ENCODE data around the gene SIPA1L3. TPM values are rescaled to one million over a fixed set of nuclear protein-coding genes. Genes with fewer than 3 reads are reported as not detected.

The SIPA1L3 gene
- total and polyA plus RNA-seq, 2 of the 13 experiments (the other 11 are each of a cell fraction or from before 2014, with no cell fraction given), result 5.5 to 7.7 TPM

DNA sequence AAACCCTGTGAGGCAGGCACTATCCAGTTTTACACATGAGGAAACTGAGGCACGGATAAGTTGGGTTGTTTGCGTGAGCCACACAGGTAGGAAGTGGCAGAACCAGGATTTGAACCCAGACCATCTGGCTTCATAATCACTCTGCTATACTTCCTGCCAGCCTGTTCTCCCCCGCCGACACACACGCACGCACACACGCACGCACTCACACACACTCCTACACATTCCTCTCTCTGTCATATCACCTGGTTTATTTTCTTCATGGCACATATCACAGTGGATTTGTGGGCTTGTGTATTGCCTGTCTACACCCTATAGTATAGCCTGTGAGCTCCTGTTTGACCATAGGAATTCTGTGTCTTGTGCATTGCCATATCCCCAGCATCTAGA lies 140.0 kb downstream of the SIPA1L3 start:
- in situ Hi-C loops (cut with HindIII; ENCODE audit: extremely low pct_ligation_motif_present, low pct_unique_long_range_greater_than_20kb), result no loop called here
- FAIRE-seq (no peak), ATAC-seq (no peak), DNase-seq (ENCODE audit: low spot score) (no peak)
- Histone ChIP-seq H3K36me3 (replicated peaks in 1 of 2; ENCODE audit: control insufficient read depth in 1 of 2, insufficient read depth in 2 of 2, low read length in 2 of 2) (no peaks in the 10 kb centered on the region), H3K27me3 (ENCODE audit: control insufficient read depth in 1 of 2, insufficient read depth in 2 of 2, low read length in 2 of 2) (no peaks in the 10 kb centered on the region), H3K79me2 (ENCODE audit: insufficient read depth, low read length) (no peaks in the 10 kb centered on the region), H3K9me3 (ENCODE audit: low read length) (no peaks in the 10 kb centered on the region), H3K9ac (ENCODE audit: insufficient read depth, low read depth, low read length) (no peak overlapping the region), H3K4me1 (ENCODE audit: insufficient read depth, low read length) (no peaks in the 10 kb centered on the region), H3K4me2 (ENCODE audit: low read depth, low read length) (no peak overlapping the region), H3K4me3 (replicated peaks in 1 of 3; ENCODE audit: insufficient read depth in 1 of 3, low read depth in 2 of 3, low read length in 3 of 3) (no peak overlapping the region), H2AFZ (ENCODE audit: low read length) (no peak overlapping the region), H3K27ac (ENCODE audit: extremely low read length, insufficient read depth, low read length) (no peak overlapping the region), H4K20me1 (ENCODE audit: insufficient read depth, low read length) (no peaks in the 10 kb centered on the region)
- intact Hi-C loops (cut with micrococcal nuclease; ENCODE audit: unreplicated experiment), result no loop called here
- TF ChIP-seq ZNF264 (CRISPR knock-in tag; IDR thresholded peaks at IDR 0.05), result no peak
- TF ChIP-seq ZNF713 (CRISPR knock-in tag; IDR thresholded peaks at IDR 0.05), result no peak
- TF ChIP-seq SAFB2 (CRISPR knock-in tag; IDR thresholded peaks at IDR 0.05; ENCODE audit: borderline replicate concordance, low read depth), result no peak
- no peak for TF ChIP-seq CBX2 (IDR thresholded peaks at IDR 0.05; ENCODE audit: low read depth, low read length)
- TF ChIP-seq CBX2 (CRISPR knock-in tag; IDR thresholded peaks at IDR 0.05; ENCODE audit: low read depth), result no peak
- no peak for TF ChIP-seq RELA (CRISPR knock-in tag; IDR thresholded peaks at IDR 0.05)
- 93% methylated on average over 8 of the region's 8 CpGs for WGBS (ENCODE audit: low lambda C conversion rate)
- BruUV-seq (replicated peaks), result no TSS peak
- ChIA-PET POLR2A (no interaction called here), CTCF (ENCODE audit: low intra/inter-chr PET ratio, low total read pairs) (no interaction called here)

DNA sequence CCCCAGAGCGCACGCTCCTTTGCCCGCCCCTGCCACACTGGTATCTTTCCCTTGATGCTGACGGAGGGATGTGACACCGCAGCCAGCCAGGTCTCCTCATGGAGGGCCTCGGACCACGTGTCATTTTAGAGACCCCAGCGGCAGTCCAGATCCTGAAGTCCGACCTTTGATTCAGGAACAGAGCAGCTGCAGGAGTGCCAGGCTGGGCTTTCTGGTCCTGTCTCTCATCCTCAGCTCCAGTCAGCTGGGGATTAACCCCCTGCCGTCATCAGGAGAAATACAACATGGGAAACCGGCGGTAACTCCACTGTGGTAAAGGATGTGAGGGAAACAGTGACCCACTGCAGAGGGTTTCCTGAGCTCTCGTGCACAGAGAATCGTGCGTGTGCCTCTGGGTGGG lies 140.6 kb downstream of the SIPA1L3 start:
- intact Hi-C loops (cut with micrococcal nuclease; ENCODE audit: unreplicated experiment), result no loop called here
- Histone ChIP-seq H4K20me1 (ENCODE audit: insufficient read depth, low read length) (no peaks in the 10 kb centered on the region), H3K27ac (ENCODE audit: extremely low read length, insufficient read depth, low read length) (no peak overlapping the region), H3K79me2 (ENCODE audit: insufficient read depth, low read length) (no peaks in the 10 kb centered on the region), H3K9ac (ENCODE audit: insufficient read depth, low read depth, low read length) (no peak overlapping the region), H3K36me3 (replicated peaks in 1 of 2; ENCODE audit: control insufficient read depth in 1 of 2, insufficient read depth in 2 of 2, low read length in 2 of 2) (no peaks in the 10 kb centered on the region), H3K27me3 (ENCODE audit: control insufficient read depth in 1 of 2, insufficient read depth in 2 of 2, low read length in 2 of 2) (no peaks in the 10 kb centered on the region), H2AFZ (ENCODE audit: low read length) (no peak overlapping the region), H3K9me3 (ENCODE audit: low read length) (no peaks in the 10 kb centered on the region), H3K4me2 (ENCODE audit: low read depth, low read length) (no peak overlapping the region), H3K4me1 (ENCODE audit: insufficient read depth, low read length) (no peaks in the 10 kb centered on the region), H3K4me3 (replicated peaks in 1 of 3; ENCODE audit: insufficient read depth in 1 of 3, low read depth in 2 of 3, low read length in 3 of 3) (no peak overlapping the region)
- CTCF ChIA-PET (ENCODE audit: low intra/inter-chr PET ratio, low total read pairs), result no interaction called here
- DNase-seq (ENCODE audit: low spot score) (no peak), FAIRE-seq (no peak), ATAC-seq (no peak)
- WGBS (ENCODE audit: low lambda C conversion rate), result 97% methylated on average over 7 of the region's 15 CpGs
- in situ Hi-C loops (cut with HindIII; ENCODE audit: extremely low pct_ligation_motif_present, low pct_unique_long_range_greater_than_20kb), result no loop called here
- BruUV-seq (replicated peaks), result no TSS peak
- POLR2A ChIA-PET, result no interaction called here
- TF ChIP-seq THAP11 (CRISPR knock-in tag; IDR thresholded peaks at IDR 0.05) (no peak), RBFOX2 (IDR thresholded peaks at IDR 0.05; ENCODE audit: low read depth, low read length) (no peak), PRDM10 (CRISPR knock-in tag; IDR thresholded peaks at IDR 0.05; ENCODE audit: low read depth) (no peak), E2F5 (CRISPR knock-in tag; conservative IDR thresholded peaks at IDR 0.05) (no peak), ZFP90 (CRISPR knock-in tag; IDR thresholded peaks at IDR 0.05; ENCODE audit: borderline replicate concordance) (no peak), SMAD9 (CRISPR knock-in tag; IDR thresholded peaks at IDR 0.05) (no peak), ZNF839 (CRISPR knock-in tag; IDR thresholded peaks at IDR 0.05; ENCODE audit: borderline replicate concordance) (no peak), PPARG (CRISPR knock-in tag; conservative IDR thresholded peaks at IDR 0.05) (no peak), SALL2 (CRISPR knock-in tag; IDR thresholded peaks at IDR 0.05) (no peak)
